HG03175 (cell line): Measurements from ENCODE around the gene KRT33A.

Experiments used
- ATAC-seq: cut with Tn5 transposase; IDR thresholded peaks from one replicate; pipeline ENCODE4 v1.9.1; 2021; ENCODE audit warnings: mild to moderate bottlenecking, moderate library complexity; ENCODE audit not compliant: unreplicated experiment

The KRT33A gene

GRCh38 chr17:41331606-41332005 lies 19.0 kb downstream of the KRT33A start:
- no peak for ATAC-seq

- no peak for ATAC-seq
Observed at GRCh38 chr17:41329279-41329948, 21.2 kb downstream of the KRT33A start.

- no peak for ATAC-seq
Observed at GRCh38 chr17:41328207-41328606, 22.4 kb downstream of the KRT33A start.

- ATAC-seq, result no peak
Observed at GRCh38 chr17:41327411-41328120, 23.1 kb downstream of the KRT33A start.

GRCh38 chr17:41326173-41327145 lies 24.2 kb downstream of the KRT33A start:
- ATAC-seq, result no peak

GRCh38 chr17:41325611-41326010 lies 25.0 kb downstream of the KRT33A start:
- ATAC-seq, result no peak

GRCh38 chr17:41325126-41325525 lies 25.5 kb downstream of the KRT33A start:
- ATAC-seq, result no peak

GRCh38 chr17:41324180-41325075 lies 26.2 kb downstream of the KRT33A start:
- ATAC-seq, result no peak

GRCh38 chr17:41322903-41323895 lies 27.4 kb downstream of the KRT33A start:
- ATAC-seq, result no peak

- ATAC-seq, result no peak
Observed at GRCh38 chr17:41322094-41322902, 28.3 kb downstream of the KRT33A start.

GRCh38 chr17:41318231-41318630 lies 32.4 kb downstream of the KRT33A start:
- no peak for ATAC-seq

GRCh38 chr17:41315814-41316445 lies 34.7 kb downstream of the KRT33A start:
- ATAC-seq, result no peak

- ATAC-seq, result no peak
Observed at GRCh38 chr17:41315204-41315794, 35.3 kb downstream of the KRT33A start, which contains the start of gene KRTAP17-1. Gene KRTAP17-1 (minus strand): TSS chr17:41315710. CDS start chr17:41315650, 60 bp downstream.

- ATAC-seq, result no peak
Observed at GRCh38 chr17:41311111-41311510, 39.5 kb downstream of the KRT33A start.

GRCh38 chr17:41308918-41309359 lies 41.7 kb downstream of the KRT33A start, which contains the start of gene KRTAP16-1:
Gene KRTAP16-1 (minus strand): TSS chr17:41309309. CDS start chr17:41309253, 56 bp downstream.
- ATAC-seq, result peak; percentile 29

- ATAC-seq, result peak; percentile 55
Observed at GRCh38 chr17:41308251-41308917, 42.2 kb downstream of the KRT33A start.

- no peak for ATAC-seq
Observed at GRCh38 chr17:41307647-41308046, 43.0 kb downstream of the KRT33A start.
